Stimulated activated CD4-positive, alpha-beta T cell treated with anti-CD3 and anti-CD28 coated beads, Interleukin-1b, Interleukin-23, amount 100 ng/mL, for 48 hours (primary cell): ENCODE data around the gene OPN4.

Experiments used
- DNase-seq: peaks from one replicate; pipeline ENCODE4 v3.0.0-alpha.2; 2020

Gene OPN4

GRCh38 chr10:86663576-86664339 is 9.4 kb downstream of the OPN4 start:
- no peak for DNase-seq

GRCh38 chr10:86664341-86665217 is 10.2 kb downstream of the OPN4 start:
- no peak for DNase-seq

- no peak for DNase-seq
These were observed 10.9 kb downstream of the OPN4 start for GRCh38 chr10:86665218-86665607.

- no peak for DNase-seq
These were observed 11.5 kb downstream of the OPN4 start for GRCh38 chr10:86665868-86666267.

- no peak for DNase-seq
These were observed 12.2 kb downstream of the OPN4 start for GRCh38 chr10:86666538-86666937.

GRCh38 chr10:86667421-86668181 is 13.3 kb downstream of the OPN4 start:
- no peak for DNase-seq

GRCh38 chr10:86668297-86669165 is 14.2 kb downstream of the OPN4 start, which contains the start of gene LDB3:
Gene LDB3 (plus strand): TSS chr10:86668511. CDS start chr10:86668692, 181 bp downstream.
- DNase-seq = no peak

GRCh38 chr10:86670290-86670811 is 16.0 kb downstream of the OPN4 start:
- DNase-seq = no peak

GRCh38 chr10:86670876-86671275 is 16.5 kb downstream of the OPN4 start:
- no peak for DNase-seq

- no peak for DNase-seq
These were observed 17.1 kb downstream of the OPN4 start for GRCh38 chr10:86671419-86671818.

GRCh38 chr10:86671985-86672710 is 17.8 kb downstream of the OPN4 start:
- DNase-seq = no peak

- no peak for DNase-seq
These were observed 19.0 kb downstream of the OPN4 start for GRCh38 chr10:86673216-86673826.

- no peak for DNase-seq
These were observed 19.7 kb downstream of the OPN4 start for GRCh38 chr10:86673827-86674581.

GRCh38 chr10:86674912-86675311 is 20.6 kb downstream of the OPN4 start:
- no peak for DNase-seq

- no peak for DNase-seq
These were observed 23.0 kb downstream of the OPN4 start for GRCh38 chr10:86677374-86677773.

- no peak for DNase-seq
These were observed 24.8 kb downstream of the OPN4 start for GRCh38 chr10:86678999-86679792.

- DNase-seq = no peak
These were observed 26.7 kb downstream of the OPN4 start for GRCh38 chr10:86681047-86681446.

GRCh38 chr10:86681722-86682386 is 27.5 kb downstream of the OPN4 start:
- no peak for DNase-seq

- no peak for DNase-seq
These were observed 28.3 kb downstream of the OPN4 start for GRCh38 chr10:86682675-86683074.
